ENCODE results near the gene RBP3.

RBP3 gene

GRCh38 chr10:47349941-47350371 is 1.8 kb downstream of the RBP3 start:
- no peak overlapping the region for H3K4me3 ChIP-seq (ENCODE audit: low read depth, low read length)

GRCh38 chr10:47350671-47351640 is 2.8 kb downstream of the RBP3 start:
- no peak overlapping the region for H3K4me3 ChIP-seq (ENCODE audit: low read depth, low read length)
- TF ChIP-seq CTCF (IDR thresholded peaks at IDR 0.05; ENCODE audit: borderline replicate concordance, insufficient read depth, low read depth, low read length), result no peak

More at GRCh38 chr10:47349941-47350371, 1.8 kb downstream of the RBP3 start:
- TF ChIP-seq CTCF (IDR thresholded peaks at IDR 0.05; ENCODE audit: borderline replicate concordance, insufficient read depth, low read depth, low read length), result no peak

- no peak overlapping the region for H3K4me3 ChIP-seq (ENCODE audit: low read depth, low read length)
- no peak for TF ChIP-seq CTCF (IDR thresholded peaks at IDR 0.05; ENCODE audit: borderline replicate concordance, insufficient read depth, low read depth, low read length)
Measured at GRCh38 chr10:47351899-47352815, 4.0 kb downstream of the RBP3 start.

GRCh38 chr10:47353351-47353750 is 5.2 kb downstream of the RBP3 start:
- no peak overlapping the region for H3K4me3 ChIP-seq (ENCODE audit: low read depth, low read length)

GRCh38 chr10:47354165-47354564 is 6.0 kb downstream of the RBP3 start:
- TF ChIP-seq CTCF (IDR thresholded peaks at IDR 0.05; ENCODE audit: borderline replicate concordance, insufficient read depth, low read depth, low read length), result no peak
- no peak overlapping the region for H3K4me3 ChIP-seq (ENCODE audit: low read depth, low read length)

More at GRCh38 chr10:47353351-47353750, 5.2 kb downstream of the RBP3 start:
- no peak for TF ChIP-seq CTCF (IDR thresholded peaks at IDR 0.05; ENCODE audit: borderline replicate concordance, insufficient read depth, low read depth, low read length)

GRCh38 chr10:47354900-47355299 is 6.7 kb downstream of the RBP3 start:
- H3K4me3 ChIP-seq (ENCODE audit: low read depth, low read length), result no peak overlapping the region
- no peak for TF ChIP-seq CTCF (IDR thresholded peaks at IDR 0.05; ENCODE audit: borderline replicate concordance, insufficient read depth, low read depth, low read length)

Measured in GM12875 (cell line).